HepG2 (cell line): ENCODE measurements around the gene ZCCHC7. TPM values are rescaled to one million over a fixed set of nuclear protein-coding genes. Genes with fewer than 3 reads are reported as not detected.

Experiments
- FOXJ3 ChIP-seq: sonication (generic); formaldehyde crosslinking; IDR thresholded peaks from 2 replicates; pipeline ENCODE4 v1.4.0; 2020; ENCODE audit warnings: missing genetic modification reagents, mild to moderate bottlenecking, borderline replicate concordance
- JDP2 ChIP-seq: sonication (generic); formaldehyde crosslinking; IDR thresholded peaks from 2 replicates; pipeline ENCODE4 v1.8.1; 2022; ENCODE audit warnings: missing genetic modification reagents, borderline replicate concordance
- MIER3 ChIP-seq: IDR thresholded peaks from 2 replicates; pipeline ENCODE4 v1.6.1; 2016; ENCODE audit warnings: missing compliant biosample characterization, borderline replicate concordance
- MLLT10 ChIP-seq: sonication (generic); formaldehyde crosslinking; IDR thresholded peaks from 2 replicates; pipeline ENCODE4 v1.4.0; 2020; ENCODE audit warnings: missing genetic modification reagents
- MYC ChIP-seq: sonication (generic); formaldehyde crosslinking; IDR thresholded peaks from 2 replicates; pipeline ENCODE4 v1.9.0; 2021; ENCODE audit warnings: missing genetic modification reagents, borderline replicate concordance
- NBN ChIP-seq: fragments of 450-650 bp; conservative IDR thresholded peaks from 2 replicates; pipeline ENCODE4 v1.6.1; 2017
- NR2C2 ChIP-seq: sonication (generic); formaldehyde crosslinking; IDR thresholded peaks from 2 replicates; pipeline ENCODE4 v1.4.0; 2020; ENCODE audit warnings: missing genetic modification reagents, mild to moderate bottlenecking, moderate library complexity, borderline replicate concordance
- SMAD9 ChIP-seq: sonication (generic); formaldehyde crosslinking; IDR thresholded peaks from 2 replicates; pipeline ENCODE4 v1.5.1; 2020; ENCODE audit warnings: mild to moderate bottlenecking, missing genetic modification reagents
- ZBTB38 ChIP-seq: sonication (generic); formaldehyde crosslinking; IDR thresholded peaks from 2 replicates; pipeline ENCODE4 v1.5.1; 2020; ENCODE audit warnings: mild to moderate bottlenecking, missing genetic modification reagents
- ZNF260 ChIP-seq: sonication (generic); formaldehyde crosslinking; IDR thresholded peaks from 2 replicates; pipeline ENCODE4 v1.4.0; 2020; ENCODE audit warnings: missing genetic modification reagents, low read depth, mild to moderate bottlenecking, borderline replicate concordance
- ZNF30 ChIP-seq: sonication (generic); formaldehyde crosslinking; IDR thresholded peaks from 2 replicates; pipeline ENCODE4 v1.5.0; 2020; ENCODE audit warnings: mild to moderate bottlenecking, missing genetic modification reagents
- ZNF549 ChIP-seq: sonication (generic); formaldehyde crosslinking; IDR thresholded peaks from 2 replicates; pipeline ENCODE4 v1.5.0; 2020; ENCODE audit warnings: missing genetic modification reagents
- ZNF557 ChIP-seq: sonication (generic); formaldehyde crosslinking; IDR thresholded peaks from 2 replicates; pipeline ENCODE4 v1.4.0; 2020; ENCODE audit warnings: missing genetic modification reagents
- ZNF615 ChIP-seq: sonication (generic); formaldehyde crosslinking; IDR thresholded peaks from 2 replicates; pipeline ENCODE4 v1.5.0; 2020; ENCODE audit warnings: mild to moderate bottlenecking, missing genetic modification reagents, borderline replicate concordance
- ZNF678 ChIP-seq: sonication (generic); formaldehyde crosslinking; IDR thresholded peaks from 2 replicates; pipeline ENCODE4 v1.4.0; 2020; ENCODE audit warnings: mild to moderate bottlenecking, missing genetic modification reagents
- ZNF768 ChIP-seq: sonication (generic); formaldehyde crosslinking; IDR thresholded peaks from 2 replicates; pipeline ENCODE4 v1.4.0; 2020; ENCODE audit warnings: missing genetic modification reagents
- polyA plus RNA-seq, 8 experiments: library from polyadenylated mRNA; depleted of rRNA in 3 of 8; stranded (reverse) in 7 of 8; unstranded in 1 of 8; fragments of >200 nt; fragmentation: Illumina TruSeq in 4 of 8; extraction: Trizol in 4 of 8; gene quantifications; 2 replicates each; pipeline versions ENCODE4 v1.2.1 to v1.2.3, GENCODE V29; 2011 to 2016; ENCODE audit warnings: low read depth in 4 of 8, missing spikeins in 1 of 8, mixed read lengths in 1 of 8; ENCODE audit not compliant: insufficient read depth in 1 of 8
- total RNA-seq, 5 experiments: library from RNA; depleted of rRNA; stranded (reverse); fragments of >200 nt; fragmentation: Illumina TruSeq; extraction: Trizol; gene quantifications; 2 replicates each; pipeline ENCODE4 v1.2.3, GENCODE V29; 2016; ENCODE audit warnings: low read depth in 1 of 5
- TF ChIP-seq, protein P1 (sequence below): sonication (generic); formaldehyde crosslinking; IDR thresholded peaks from 2 replicates; pipeline ENCODE4 v1.4.0; 2020; ENCODE audit warnings: missing genetic modification reagents
- TF ChIP-seq, protein P2 (sequence below), 2 experiments: sonication (generic) in 1 of 2; formaldehyde crosslinking in 1 of 2; IDR thresholded peaks; 2 replicates each; pipeline versions ENCODE4 v1.5.1 to v1.6.1; 2011 to 2020; ENCODE audit warnings: borderline replicate concordance in 1 of 2, low read depth in 1 of 2, low read length in 1 of 2, mild to moderate bottlenecking in 1 of 2, missing genetic modification reagents in 1 of 2, moderate library complexity in 1 of 2
- TF ChIP-seq, protein P3 (sequence below): sonication (generic); formaldehyde crosslinking; IDR thresholded peaks from 2 replicates; pipeline ENCODE4 v1.4.0; 2020; ENCODE audit warnings: missing genetic modification reagents, low read depth, mild to moderate bottlenecking, borderline replicate concordance
- TF ChIP-seq, protein P4 (sequence below): IDR thresholded peaks from 2 replicates; pipeline ENCODE4 v1.6.1; 2016; ENCODE audit warnings: control low read depth
- TF ChIP-seq, protein P5 (sequence below): IDR thresholded peaks from 2 replicates; pipeline ENCODE4 v1.6.1; 2012; ENCODE audit warnings: inconsistent platforms

ZCCHC7 gene
- total and polyA plus RNA-seq, 2 of the 13 experiments (the other 11 are each of a cell fraction or from before 2014, with no cell fraction given), result 13.6 to 19.3 TPM

DNA sequence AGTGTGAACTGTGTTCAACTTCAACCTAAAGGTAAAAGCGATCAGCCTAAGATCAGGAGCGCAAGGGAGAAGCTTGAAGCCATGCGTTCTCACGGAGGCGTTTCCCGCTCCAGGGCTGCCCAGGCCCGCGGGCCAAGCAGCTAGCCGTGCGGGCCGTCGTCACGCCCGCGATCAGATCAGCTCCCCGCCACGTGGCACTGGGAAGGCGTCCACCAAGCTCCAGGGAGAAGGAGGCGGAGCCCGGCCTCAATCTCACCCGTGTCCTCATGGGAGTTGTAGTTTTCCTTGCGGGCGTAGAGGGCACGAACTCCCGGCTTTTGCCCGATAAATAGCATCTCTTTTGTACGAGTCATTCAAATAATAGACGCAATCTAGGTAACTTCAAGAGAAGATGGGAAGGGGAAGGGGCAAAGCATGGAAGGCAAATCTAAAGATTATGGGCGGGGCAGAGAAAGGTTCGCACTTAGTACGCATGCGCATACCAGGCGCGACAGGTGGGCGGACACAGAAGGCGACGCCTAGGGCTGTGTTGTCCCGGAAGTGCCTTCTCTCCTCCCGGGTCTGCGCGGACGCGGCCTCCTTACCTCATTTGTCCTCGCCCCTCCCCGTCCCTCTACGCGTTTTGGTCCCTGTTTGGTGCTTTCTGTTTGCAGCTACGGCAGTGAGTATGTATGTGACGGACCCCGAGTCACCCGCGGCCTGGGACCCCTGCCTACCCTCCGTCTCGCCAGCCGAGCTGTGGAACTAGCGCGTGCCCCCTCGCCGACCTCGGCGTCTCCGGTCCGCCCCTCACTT, 40.8 kb upstream of the ZCCHC7 start (continued):
- peak; percentile 96 for TF ChIP-seq MYC (CRISPR knock-in tag)
- peak; percentile 96 for TF ChIP-seq NR2C2 (CRISPR knock-in tag)
- TF ChIP-seq, protein P1, sequence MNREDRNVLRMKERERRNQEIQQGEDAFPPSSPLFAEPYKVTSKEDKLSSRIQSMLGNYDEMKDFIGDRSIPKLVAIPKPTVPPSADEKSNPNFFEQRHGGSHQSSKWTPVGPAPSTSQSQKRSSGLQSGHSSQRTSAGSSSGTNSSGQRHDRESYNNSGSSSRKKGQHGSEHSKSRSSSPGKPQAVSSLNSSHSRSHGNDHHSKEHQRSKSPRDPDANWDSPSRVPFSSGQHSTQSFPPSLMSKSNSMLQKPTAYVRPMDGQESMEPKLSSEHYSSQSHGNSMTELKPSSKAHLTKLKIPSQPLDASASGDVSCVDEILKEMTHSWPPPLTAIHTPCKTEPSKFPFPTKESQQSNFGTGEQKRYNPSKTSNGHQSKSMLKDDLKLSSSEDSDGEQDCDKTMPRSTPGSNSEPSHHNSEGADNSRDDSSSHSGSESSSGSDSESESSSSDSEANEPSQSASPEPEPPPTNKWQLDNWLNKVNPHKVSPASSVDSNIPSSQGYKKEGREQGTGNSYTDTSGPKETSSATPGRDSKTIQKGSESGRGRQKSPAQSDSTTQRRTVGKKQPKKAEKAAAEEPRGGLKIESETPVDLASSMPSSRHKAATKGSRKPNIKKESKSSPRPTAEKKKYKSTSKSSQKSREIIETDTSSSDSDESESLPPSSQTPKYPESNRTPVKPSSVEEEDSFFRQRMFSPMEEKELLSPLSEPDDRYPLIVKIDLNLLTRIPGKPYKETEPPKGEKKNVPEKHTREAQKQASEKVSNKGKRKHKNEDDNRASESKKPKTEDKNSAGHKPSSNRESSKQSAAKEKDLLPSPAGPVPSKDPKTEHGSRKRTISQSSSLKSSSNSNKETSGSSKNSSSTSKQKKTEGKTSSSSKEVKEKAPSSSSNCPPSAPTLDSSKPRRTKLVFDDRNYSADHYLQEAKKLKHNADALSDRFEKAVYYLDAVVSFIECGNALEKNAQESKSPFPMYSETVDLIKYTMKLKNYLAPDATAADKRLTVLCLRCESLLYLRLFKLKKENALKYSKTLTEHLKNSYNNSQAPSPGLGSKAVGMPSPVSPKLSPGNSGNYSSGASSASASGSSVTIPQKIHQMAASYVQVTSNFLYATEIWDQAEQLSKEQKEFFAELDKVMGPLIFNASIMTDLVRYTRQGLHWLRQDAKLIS, result no peak
- TF ChIP-seq ZNF615 (CRISPR knock-in tag), result peak; percentile 97; the same call in 1 of the 2 replicates
- peak; percentile 99 for TF ChIP-seq SMAD9
- TF ChIP-seq, protein P2, sequence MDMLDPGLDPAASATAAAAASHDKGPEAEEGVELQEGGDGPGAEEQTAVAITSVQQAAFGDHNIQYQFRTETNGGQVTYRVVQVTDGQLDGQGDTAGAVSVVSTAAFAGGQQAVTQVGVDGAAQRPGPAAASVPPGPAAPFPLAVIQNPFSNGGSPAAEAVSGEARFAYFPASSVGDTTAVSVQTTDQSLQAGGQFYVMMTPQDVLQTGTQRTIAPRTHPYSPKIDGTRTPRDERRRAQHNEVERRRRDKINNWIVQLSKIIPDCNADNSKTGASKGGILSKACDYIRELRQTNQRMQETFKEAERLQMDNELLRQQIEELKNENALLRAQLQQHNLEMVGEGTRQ (IDR thresholded peaks at IDR 0.05; ENCODE audit: low read depth, low read length), result no peak
- TF ChIP-seq, protein P2 (CRISPR knock-in tag; IDR thresholded peaks at IDR 0.05; ENCODE audit: borderline replicate concordance), result peak; percentile 77; the same call in 1 of the 2 replicates
- TF ChIP-seq FOXJ3 (CRISPR knock-in tag), result no peak; the same call in 1 of the 2 replicates
- TF ChIP-seq NBN, result no peak
- peak; percentile 86; the same call in 1 of the 2 replicates for TF ChIP-seq ZNF768 (CRISPR knock-in tag)
- TF ChIP-seq JDP2, result peak; percentile 84; the same call in 1 of the 2 replicates
- TF ChIP-seq MIER3, result peak; percentile 73; the same call in 1 of the 2 replicates
- TF ChIP-seq, protein P3, sequence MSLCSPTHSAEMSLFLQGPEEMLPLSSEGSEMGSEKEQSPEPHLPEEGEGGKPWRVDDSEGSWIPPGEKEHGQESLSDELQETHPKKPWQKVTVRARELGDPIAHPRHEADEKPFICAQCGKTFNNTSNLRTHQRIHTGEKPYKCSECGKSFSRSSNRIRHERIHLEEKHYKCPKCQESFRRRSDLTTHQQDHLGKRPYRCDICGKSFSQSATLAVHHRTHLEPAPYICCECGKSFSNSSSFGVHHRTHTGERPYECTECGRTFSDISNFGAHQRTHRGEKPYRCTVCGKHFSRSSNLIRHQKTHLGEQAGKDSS (CRISPR knock-in tag), result peak; percentile 94; the same call in 1 of the 2 replicates
- no peak for TF ChIP-seq ZNF260 (CRISPR knock-in tag)
- peak; percentile 96 for TF ChIP-seq ZBTB38 (CRISPR knock-in tag)
- TF ChIP-seq ZNF549 (CRISPR knock-in tag), result peak; percentile 78; the same call in 1 of the 2 replicates
- peak; percentile 99 for TF ChIP-seq ZNF557
- TF ChIP-seq MLLT10, result no peak
- TF ChIP-seq, protein P4, sequence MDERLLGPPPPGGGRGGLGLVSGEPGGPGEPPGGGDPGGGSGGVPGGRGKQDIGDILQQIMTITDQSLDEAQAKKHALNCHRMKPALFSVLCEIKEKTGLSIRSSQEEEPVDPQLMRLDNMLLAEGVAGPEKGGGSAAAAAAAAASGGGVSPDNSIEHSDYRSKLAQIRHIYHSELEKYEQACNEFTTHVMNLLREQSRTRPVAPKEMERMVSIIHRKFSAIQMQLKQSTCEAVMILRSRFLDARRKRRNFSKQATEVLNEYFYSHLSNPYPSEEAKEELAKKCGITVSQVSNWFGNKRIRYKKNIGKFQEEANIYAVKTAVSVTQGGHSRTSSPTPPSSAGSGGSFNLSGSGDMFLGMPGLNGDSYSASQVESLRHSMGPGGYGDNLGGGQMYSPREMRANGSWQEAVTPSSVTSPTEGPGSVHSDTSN (CRISPR knock-in tag), result no peak
- TF ChIP-seq, protein P5, sequence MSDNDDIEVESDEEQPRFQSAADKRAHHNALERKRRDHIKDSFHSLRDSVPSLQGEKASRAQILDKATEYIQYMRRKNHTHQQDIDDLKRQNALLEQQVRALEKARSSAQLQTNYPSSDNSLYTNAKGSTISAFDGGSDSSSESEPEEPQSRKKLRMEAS, result peak; percentile 100
- peak; percentile 99 for TF ChIP-seq ZNF30
- peak; percentile 98; the same call in 1 of the 2 replicates for TF ChIP-seq ZNF678 (CRISPR knock-in tag)
